Right atrium auricular region (tissue), 2 donors: ENCODE data around the gene PCAT6. TPM values are rescaled to one million over a fixed set of nuclear protein-coding genes. Genes with fewer than 3 reads are reported as not detected.

ENCODE experiments used
- DNase-seq: peaks from one replicate; pipeline ENCODE4 v3.0.0-alpha.2; 2019; ENCODE audit warnings: low spot score
- H3K27ac ChIP-seq, 2 donors: fragments of 200-600 bp; sonication (generic); 1 replicate in 1 of 2; 2 replicates in 1 of 2; pipeline ENCODE4 v1.5.1; 2016 to 2019
- H3K27me3 ChIP-seq, 2 donors: fragments of 200-600 bp; sonication (generic); one replicate each; pipeline versions ENCODE4 v1.5.1 to v1.6.0; 2017 to 2019
- H3K36me3 ChIP-seq: fragments of 200-600 bp; sonication (generic); one replicate; pipeline ENCODE4 v1.5.1; 2016
- H3K4me1 ChIP-seq, 2 donors: fragments of 200-600 bp; sonication (generic); one replicate each; pipeline versions ENCODE4 v1.5.1 to v1.6.0; 2017 to 2019
- H3K4me3 ChIP-seq, 2 donors: fragments of 200-600 bp; sonication (generic); 1 replicate in 1 of 2; 2 replicates in 1 of 2; pipeline ENCODE4 v1.5.1; 2017 to 2019; ENCODE audit warnings: mild to moderate bottlenecking in 1 of 2, moderate library complexity in 1 of 2
- H3K9me3 ChIP-seq, 2 donors: fragments of 200-600 bp; sonication (generic); one replicate each; pipeline ENCODE4 v1.5.1; 2019
- total RNA-seq, 2 donors: library from RNA; depleted of rRNA; stranded (reverse); fragments of >200 nt; gene quantifications; one replicate each; pipeline ENCODE4 v1.1.0, GENCODE V29; 2016
- TF ChIP-seq, protein P1 (sequence below), 2 donors: fragments of 200-600 bp; sonication (generic); IDR thresholded peaks; one replicate each; pipeline ENCODE4 v1.5.1; 2019; ENCODE audit warnings: antibody characterized with exemption in 2 of 2

The PCAT6 gene
- total RNA-seq, 2 donors from 2014 or later, result not detected

- Histone ChIP-seq H3K27ac (no peak overlapping the region), H3K27me3 (no peaks in the 10 kb centered on the region), H3K36me3 (no peaks in the 10 kb centered on the region), H3K4me3 (no peak overlapping the region), H3K9me3 (no peaks in the 10 kb centered on the region), H3K4me1 (no peaks in the 10 kb centered on the region)
- TF ChIP-seq, protein P1, sequence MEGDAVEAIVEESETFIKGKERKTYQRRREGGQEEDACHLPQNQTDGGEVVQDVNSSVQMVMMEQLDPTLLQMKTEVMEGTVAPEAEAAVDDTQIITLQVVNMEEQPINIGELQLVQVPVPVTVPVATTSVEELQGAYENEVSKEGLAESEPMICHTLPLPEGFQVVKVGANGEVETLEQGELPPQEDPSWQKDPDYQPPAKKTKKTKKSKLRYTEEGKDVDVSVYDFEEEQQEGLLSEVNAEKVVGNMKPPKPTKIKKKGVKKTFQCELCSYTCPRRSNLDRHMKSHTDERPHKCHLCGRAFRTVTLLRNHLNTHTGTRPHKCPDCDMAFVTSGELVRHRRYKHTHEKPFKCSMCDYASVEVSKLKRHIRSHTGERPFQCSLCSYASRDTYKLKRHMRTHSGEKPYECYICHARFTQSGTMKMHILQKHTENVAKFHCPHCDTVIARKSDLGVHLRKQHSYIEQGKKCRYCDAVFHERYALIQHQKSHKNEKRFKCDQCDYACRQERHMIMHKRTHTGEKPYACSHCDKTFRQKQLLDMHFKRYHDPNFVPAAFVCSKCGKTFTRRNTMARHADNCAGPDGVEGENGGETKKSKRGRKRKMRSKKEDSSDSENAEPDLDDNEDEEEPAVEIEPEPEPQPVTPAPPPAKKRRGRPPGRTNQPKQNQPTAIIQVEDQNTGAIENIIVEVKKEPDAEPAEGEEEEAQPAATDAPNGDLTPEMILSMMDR (IDR thresholded peaks at IDR 0.05), result no peak
- no peak for DNase-seq
Measured at GRCh38 chr1:202835548-202836072, 24.9 kb downstream of the PCAT6 start.

- H3K27ac ChIP-seq, result no peak overlapping the region
- no peaks in the 10 kb centered on the region for H3K4me1 ChIP-seq
- no peaks in the 10 kb centered on the region for H3K36me3 ChIP-seq
- H3K27me3 ChIP-seq, result no peaks in the 10 kb centered on the region
- no peak for DNase-seq
- no peak overlapping the region for H3K4me3 ChIP-seq
- H3K9me3 ChIP-seq, result no peaks in the 10 kb centered on the region
- TF ChIP-seq, protein P1 (IDR thresholded peaks at IDR 0.05), result no peak
Measured at GRCh38 chr1:202836623-202837403, 26.1 kb downstream of the PCAT6 start.

DNA sequence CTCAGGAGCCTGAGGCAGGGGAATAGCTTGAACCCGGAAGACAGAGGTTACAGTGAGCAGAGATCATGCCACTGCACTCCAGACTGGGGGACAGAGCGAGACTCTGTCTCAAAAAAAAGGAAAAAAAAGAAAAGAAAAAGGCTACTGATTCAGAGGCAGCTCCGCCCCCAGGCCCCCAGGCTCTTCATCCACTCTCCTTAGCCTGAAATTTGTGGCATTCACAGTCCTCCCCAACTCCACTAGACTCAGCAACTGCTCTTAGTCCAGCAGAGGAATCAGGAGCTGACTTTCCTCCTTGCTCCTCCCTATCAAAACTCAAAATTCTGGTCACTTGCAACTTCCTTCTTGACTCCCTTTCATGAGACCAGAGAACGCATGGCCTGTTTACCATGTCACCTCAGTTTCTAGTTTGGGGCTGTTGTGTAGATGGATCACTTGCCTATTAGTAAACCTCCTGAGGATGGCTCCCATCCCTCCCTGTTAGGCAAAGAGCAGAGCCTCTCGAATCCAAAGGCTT, 27.1 kb downstream of the PCAT6 start:
- DNase-seq, result no peak
- H3K4me3 ChIP-seq, result no peak overlapping the region
- TF ChIP-seq, protein P1 (IDR thresholded peaks at IDR 0.05), result no peak
- H3K27ac ChIP-seq, result no peak overlapping the region
- no peaks in the 10 kb centered on the region for H3K9me3 ChIP-seq
- no peaks in the 10 kb centered on the region for H3K4me1 ChIP-seq
- H3K27me3 ChIP-seq, result no peaks in the 10 kb centered on the region
- H3K36me3 ChIP-seq, result no peaks in the 10 kb centered on the region

DNA sequence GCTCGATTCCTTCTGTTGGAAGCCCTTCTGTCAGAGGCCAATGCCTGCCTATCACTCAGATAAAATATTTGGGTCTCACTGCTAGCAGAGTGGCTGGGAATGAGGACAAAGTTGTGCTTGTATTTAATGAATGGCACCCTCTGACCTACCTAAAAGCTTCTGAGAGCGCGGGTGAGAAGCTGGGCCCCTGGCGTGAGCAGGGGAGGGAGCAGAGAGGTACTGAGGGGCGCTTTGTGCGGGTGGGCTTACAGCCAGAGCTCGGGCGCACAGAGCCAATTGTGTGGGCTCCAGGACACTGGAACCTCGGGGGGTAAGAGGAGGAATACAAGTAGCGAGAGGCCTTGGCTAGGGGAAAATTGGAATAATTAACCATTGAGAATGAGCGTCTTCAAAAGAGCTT, 32.3 kb downstream of the PCAT6 start:
- H3K4me1 ChIP-seq, result no peaks in the 10 kb centered on the region
- H3K4me3 ChIP-seq, result no peak overlapping the region
- no peaks in the 10 kb centered on the region for H3K36me3 ChIP-seq
- H3K27ac ChIP-seq, result no peak overlapping the region
- no peaks in the 10 kb centered on the region for H3K9me3 ChIP-seq
- no peaks in the 10 kb centered on the region for H3K27me3 ChIP-seq
- DNase-seq, result no peak
- TF ChIP-seq, protein P1 (IDR thresholded peaks at IDR 0.05), result no peak

DNA sequence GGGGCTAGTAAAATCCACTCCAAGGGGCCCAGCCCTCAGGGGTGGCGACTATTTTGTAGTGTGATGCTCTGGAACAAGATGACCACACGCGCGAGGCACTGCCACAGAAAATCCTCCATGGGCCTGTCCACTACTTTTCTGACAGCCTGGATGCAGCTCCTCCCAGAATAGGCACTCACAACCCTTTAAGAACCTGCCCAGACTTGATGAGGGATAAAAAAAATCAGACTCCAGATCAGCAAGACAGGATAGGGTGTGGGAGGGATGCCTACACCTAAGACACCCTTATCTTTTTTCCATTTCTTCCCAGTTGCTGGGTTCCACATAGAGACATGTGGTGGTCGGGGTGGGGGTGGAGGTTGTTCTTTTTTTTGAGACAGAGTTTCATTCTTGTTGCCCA, 33.5 kb downstream of the PCAT6 start:
- TF ChIP-seq, protein P1 (IDR thresholded peaks at IDR 0.05), result no peak
- H3K36me3 ChIP-seq, result no peaks in the 10 kb centered on the region
- no peak overlapping the region for H3K27ac ChIP-seq
- no peaks in the 10 kb centered on the region for H3K27me3 ChIP-seq
- no peak for DNase-seq
- H3K4me1 ChIP-seq, result no peaks in the 10 kb centered on the region
- H3K4me3 ChIP-seq, result no peak overlapping the region
- no peaks in the 10 kb centered on the region for H3K9me3 ChIP-seq
